B cell (primary cell): Measurements from ENCODE around the gene RABL6. TPM values are rescaled to one million over a fixed set of nuclear protein-coding genes. Genes with fewer than 3 reads are reported as not detected.

Experiments
- ATAC-seq: fragments of 200-7000 bp; cut with Tn5 transposase; one replicate; pipeline ENCODE4 v1.10.0; 2021; ENCODE audit warnings: low read depth, mild to moderate bottlenecking, moderate number of reproducible peaks, moderate library complexity
- CTCF ChIA-PET: fragments of 350-600 bp; sonication (Branson Sonifier 250); formaldehyde crosslinking; loops from one replicate; lab custom pipeline; 2021; ENCODE audit warnings: antibody characterized with exemption, inconsistent platforms; lab: Charles Lee
- POLR2A ChIA-PET: fragments of 350-600 bp; sonication (Branson Sonifier 250); formaldehyde crosslinking; loops from one replicate; lab custom pipeline; 2021; ENCODE audit warnings: antibody characterized with exemption; lab: Charles Lee
- DNase-seq: peaks from one replicate; pipeline ENCODE4 v3.0.0; 2013
- H2AFZ ChIP-seq: 2 replicates; pipeline ENCODE4 v1.6.1; 2012; ENCODE audit warnings: mild to moderate bottlenecking, low read depth, low read length; ENCODE audit not compliant: insufficient read depth, poor library complexity, severe bottlenecking
- H3K27ac ChIP-seq, 2 donors: 1 replicate in 1 of 2; 2 replicates in 1 of 2; pipeline ENCODE4 v1.5.1; 2012 to 2013; ENCODE audit warnings: low read length in 2 of 2, mild to moderate bottlenecking in 2 of 2, moderate library complexity in 1 of 2
- H3K27me3 ChIP-seq, 4 experiments: fragments of 200-600 bp in 1 of 4; sonication (generic) in 1 of 4; replicated peaks in 1 of 4; 1 replicate in 2 of 4; 2 replicates in 2 of 4; pipeline versions ENCODE4 v1.6.1 to v1.7.0; 2013 to 2016; ENCODE audit warnings: low read length in 3 of 4, mild to moderate bottlenecking in 2 of 4, mixed read lengths in 1 of 4, moderate library complexity in 1 of 4; ENCODE audit not compliant: insufficient read depth in 4 of 4, control insufficient read depth in 3 of 4; ENCODE audit errors: control extremely low read depth in 1 of 4
- H3K36me3 ChIP-seq, 2 experiments: replicated peaks in 1 of 2; 1 replicate in 1 of 2; 2 replicates in 1 of 2; pipeline versions ENCODE4 v1.6.1 to v1.7.1; 2013; ENCODE audit warnings: low read length in 1 of 2; ENCODE audit not compliant: insufficient read depth in 2 of 2, control insufficient read depth in 1 of 2; ENCODE audit errors: control extremely low read depth in 1 of 2, extremely low read depth in 1 of 2
- H3K4me1 ChIP-seq, 2 donors: fragments of 200-600 bp in 1 of 2; sonication (generic) in 1 of 2; 1 replicate in 1 of 2; 2 replicates in 1 of 2; pipeline versions ENCODE4 v1.5.1 to v1.6.1; 2013 to 2017; ENCODE audit warnings: low read length in 2 of 2; ENCODE audit not compliant: control insufficient read depth in 2 of 2, insufficient read depth in 2 of 2
- H3K4me2 ChIP-seq: replicated peaks from 2 replicates; pipeline ENCODE3; 2012; ENCODE audit warnings: mild to moderate bottlenecking, low read depth, low read length; ENCODE audit not compliant: poor library complexity, severe bottlenecking
- H3K4me3 ChIP-seq, 5 experiments: fragments of 200-600 bp in 1 of 5; sonication (generic) in 1 of 5; 1 replicate in 3 of 5; 2 replicates in 2 of 5; pipeline versions ENCODE4 v1.5.1 to v1.7.0; 2011 to 2016; ENCODE audit warnings: low read length in 4 of 5, mild to moderate bottlenecking in 4 of 5, low read depth in 2 of 5, control low read depth in 1 of 5, moderate library complexity in 1 of 5; ENCODE audit not compliant: insufficient read depth in 1 of 5; ENCODE audit errors: control extremely low read depth in 1 of 5, extremely low read depth in 1 of 5
- H3K79me2 ChIP-seq: fragments of 200-600 bp; sonication (generic); one replicate; pipeline ENCODE4 v1.6.0; 2016; ENCODE audit warnings: low read length; ENCODE audit not compliant: control insufficient read depth, insufficient read depth
- H3K9ac ChIP-seq: fragments of 200-600 bp; sonication (generic); 2 replicates; pipeline ENCODE4 v1.6.1; 2017; ENCODE audit warnings: mild to moderate bottlenecking, low read length, moderate library complexity
- H3K9me3 ChIP-seq, 3 donors: one replicate each; pipeline versions ENCODE4 v1.6.1 to v1.7.1; 2013; ENCODE audit warnings: low read length in 2 of 3; ENCODE audit not compliant: control insufficient read depth in 2 of 3, insufficient read depth in 1 of 3; ENCODE audit errors: control extremely low read depth in 1 of 3
- H4K20me1 ChIP-seq: 2 replicates; pipeline ENCODE4 v1.6.0; 2012; ENCODE audit warnings: mild to moderate bottlenecking, low read length; ENCODE audit not compliant: insufficient read depth, control insufficient read depth, poor library complexity, severe bottlenecking
- H3K27ac Mint-ChIP-seq: one replicate; pipeline ENCODE4 v1.8.0; 2021; ENCODE audit warnings: mixed read lengths
- H3K27me3 Mint-ChIP-seq: one replicate; pipeline ENCODE4 v1.8.0; 2021; ENCODE audit warnings: mixed read lengths
- H3K4me1 Mint-ChIP-seq: one replicate; pipeline ENCODE4 v1.8.0; 2021; ENCODE audit warnings: mixed read lengths
- H3K4me3 Mint-ChIP-seq: one replicate; pipeline ENCODE4 v1.8.0; 2021; ENCODE audit warnings: mixed read lengths
- H3K9me3 Mint-ChIP-seq: one replicate; pipeline ENCODE4 v1.8.0; 2022; ENCODE audit warnings: mixed read lengths; ENCODE audit not compliant: insufficient read depth
- EZH2 ChIP-seq: IDR thresholded peaks from 2 replicates; pipeline ENCODE4 v1.6.1; 2012; ENCODE audit warnings: borderline replicate concordance, low read depth, mild to moderate bottlenecking, moderate library complexity, low read length; ENCODE audit not compliant: insufficient read depth, poor library complexity, severe bottlenecking
- WGBS: methylation state at CpG from one replicate; pipeline ENCODE4 v1.1.5; 2013; ENCODE audit warnings: missing lambda C conversion rate; ENCODE audit not compliant: insufficient coverage; 5-methylcytosine and 5-hydroxymethylcytosine counted together
- intact Hi-C: fragments of 100-400 bp; cut with micrococcal nuclease; formaldehyde crosslinking; loops from one replicate; pipeline ENCODE4 v1.10.0; 2022
- polyA plus RNA-seq: library from polyadenylated mRNA; depleted of rRNA; stranded (reverse); fragments of >200 nt; gene quantifications from 2 replicates; pipeline ENCODE4 v1.2.3, GENCODE V29; 2012
- total RNA-seq, 2 donors: library from RNA; stranded (reverse); fragments of 120-200 nt in 1 of 2; gene quantifications; 1 replicate in 1 of 2; 2 replicates in 1 of 2; pipeline versions ENCODE4 v1.2.3 to v1.2.4, GENCODE V29; 2013 to 2022
- TF ChIP-seq, protein P1 (sequence below): fragments of 200-600 bp; IDR thresholded peaks from one replicate; pipeline ENCODE4 v1.8.0; 2022; ENCODE audit warnings: antibody characterized with exemption, mild to moderate bottlenecking

RABL6 gene
- total and polyA plus RNA-seq, 2 donors (not counting 1 experiment from before 2014, with no cell fraction given): 33.6 to 70.5 TPM

DNA sequence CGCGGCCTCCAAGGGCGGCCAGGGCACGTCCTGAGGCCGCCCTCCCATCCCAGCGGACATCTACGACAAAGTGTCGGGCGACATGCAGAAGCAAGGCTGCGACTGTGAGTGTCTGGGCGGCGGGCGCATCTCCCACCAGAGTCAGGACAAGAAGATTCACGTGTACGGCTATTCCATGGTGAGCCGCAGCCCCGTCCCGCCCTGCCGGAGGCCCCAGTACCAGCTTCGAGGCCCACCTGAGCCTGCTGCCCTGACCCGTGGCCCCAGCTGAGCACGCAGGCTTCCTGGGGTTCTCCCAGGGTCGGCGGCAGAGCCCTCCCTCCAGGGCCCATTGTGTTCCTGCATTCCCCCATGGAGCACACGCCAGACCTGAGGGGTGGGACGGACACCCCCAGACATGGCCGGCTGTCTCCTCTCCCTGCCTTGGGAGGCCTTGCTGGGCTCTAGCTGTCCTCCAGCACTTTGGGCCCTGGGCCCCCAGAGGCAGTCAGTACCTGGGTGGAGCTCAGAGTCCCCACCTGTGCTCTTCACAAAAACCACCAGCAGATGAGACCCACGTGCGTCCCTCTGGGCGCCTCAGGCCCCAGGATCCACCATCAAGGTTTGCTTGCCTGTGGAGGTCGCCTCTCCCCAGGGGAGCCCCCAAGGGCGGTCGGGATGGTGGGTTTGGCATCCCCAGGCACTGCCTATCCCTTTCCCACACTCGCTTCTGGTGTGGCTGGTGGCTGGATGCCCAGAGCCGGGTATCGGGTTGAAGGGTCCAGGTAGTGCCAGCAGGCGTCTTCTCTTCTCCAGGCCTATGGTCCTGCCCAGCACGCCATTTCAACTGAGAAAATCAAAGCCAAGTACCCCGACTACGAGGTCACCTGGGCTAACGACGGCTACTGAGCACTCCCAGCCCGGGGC lies 42.5 kb downstream of the RABL6 start:
- peaks cover 0 to 4% of the 10 kb centered on the region in 2 experiments for H3K36me3 ChIP-seq
- Mint-ChIP-seq H3K27ac (peak overlapping the region; percentile 94), H3K9me3 (no peaks in the 10 kb centered on the region), H3K4me1 (peaks cover 20% of the 10 kb centered on the region), H3K27me3 (peaks cover 7% of the 10 kb centered on the region), H3K4me3 (peak overlapping the region; percentile 96)
- H3K9ac ChIP-seq: peak overlapping the region; percentile 84
- peak overlapping the region; percentile 8 to 87 (median 82) for H3K4me3 ChIP-seq
- intact Hi-C loops: loop anchor here (1.0 to 5.0 kb wide), 7 partner anchors 16 to 183 kb away; partner anchors contain the start of genes EDF1, FBXW5, FUT7 and PAXX
- WGBS: 80% methylated on average over 43 of the region's 43 CpGs
- H2AFZ ChIP-seq: peak overlapping the region; percentile 97
- DNase-seq: peak; percentile 31
- H3K27ac ChIP-seq: no peak overlapping the region
- peaks cover 20% of the 10 kb centered on the region for H4K20me1 ChIP-seq
- TF ChIP-seq EZH2: no peak
- TF ChIP-seq, protein P1, sequence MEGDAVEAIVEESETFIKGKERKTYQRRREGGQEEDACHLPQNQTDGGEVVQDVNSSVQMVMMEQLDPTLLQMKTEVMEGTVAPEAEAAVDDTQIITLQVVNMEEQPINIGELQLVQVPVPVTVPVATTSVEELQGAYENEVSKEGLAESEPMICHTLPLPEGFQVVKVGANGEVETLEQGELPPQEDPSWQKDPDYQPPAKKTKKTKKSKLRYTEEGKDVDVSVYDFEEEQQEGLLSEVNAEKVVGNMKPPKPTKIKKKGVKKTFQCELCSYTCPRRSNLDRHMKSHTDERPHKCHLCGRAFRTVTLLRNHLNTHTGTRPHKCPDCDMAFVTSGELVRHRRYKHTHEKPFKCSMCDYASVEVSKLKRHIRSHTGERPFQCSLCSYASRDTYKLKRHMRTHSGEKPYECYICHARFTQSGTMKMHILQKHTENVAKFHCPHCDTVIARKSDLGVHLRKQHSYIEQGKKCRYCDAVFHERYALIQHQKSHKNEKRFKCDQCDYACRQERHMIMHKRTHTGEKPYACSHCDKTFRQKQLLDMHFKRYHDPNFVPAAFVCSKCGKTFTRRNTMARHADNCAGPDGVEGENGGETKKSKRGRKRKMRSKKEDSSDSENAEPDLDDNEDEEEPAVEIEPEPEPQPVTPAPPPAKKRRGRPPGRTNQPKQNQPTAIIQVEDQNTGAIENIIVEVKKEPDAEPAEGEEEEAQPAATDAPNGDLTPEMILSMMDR: no peak
- peaks cover 0 to 17% (median 0%) of the 10 kb centered on the region in 3 donors for H3K9me3 ChIP-seq
- peaks cover 29 to 35% of the 10 kb centered on the region in 2 donors for H3K4me1 ChIP-seq
- H3K27me3 ChIP-seq: peaks cover 0 to 23% (median 8%) of the 10 kb centered on the region in 4 experiments
- H3K79me2 ChIP-seq: peaks cover 2% of the 10 kb centered on the region
- ATAC-seq: no peak
- ChIA-PET POLR2A (interaction anchor here (0.5 kb wide), 1 partner anchor 14 kb away, joined by 3 read pairs; no protein-coding TSS in a partner anchor), CTCF (interaction anchor here (1.1 kb wide), 1 partner anchor 34 kb away, joined by 4 read pairs; no protein-coding TSS in a partner anchor)
- H3K4me2 ChIP-seq: peak overlapping the region; percentile 99
